OCI-M2 (cell line): ENCODE results near the gene SCLT1.
"Not testable (repeated sequence)": the region's sequence is repeated elsewhere in the genome, so short reads cannot be mapped to it uniquely, and the experiment has no call there.

ENCODE experiments used
- DNase-seq: peaks from one replicate; lab custom pipeline; 2025; ENCODE audit not compliant: unreplicated experiment; lab: John Stamatoyannopoulos, UW

Gene SCLT1

GRCh38 chr4:129077326-129077725 lies 16.0 kb downstream of the SCLT1 start:
- DNase-seq = no peak

DNA sequence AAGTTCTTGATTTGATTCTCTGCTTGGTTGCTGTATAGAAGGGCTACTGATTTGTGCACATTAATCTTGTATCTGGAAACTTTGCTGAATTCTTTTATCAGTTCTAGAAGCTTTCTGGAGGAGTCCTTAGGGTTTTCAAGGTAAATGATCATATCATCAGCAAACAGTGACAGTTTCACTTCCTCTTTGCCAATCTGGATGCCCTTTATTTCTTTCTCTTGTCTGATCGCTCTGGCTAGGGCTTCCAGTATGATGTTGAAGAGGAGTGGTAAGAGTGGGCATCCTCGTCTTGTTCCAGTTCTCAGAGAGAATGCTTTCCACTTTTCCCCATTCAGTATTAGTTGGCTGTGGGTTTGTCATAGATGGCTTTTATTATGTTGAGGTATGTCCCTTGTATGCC lies 23.8 kb downstream of the SCLT1 start:
- not testable (repeated sequence) for DNase-seq

DNA sequence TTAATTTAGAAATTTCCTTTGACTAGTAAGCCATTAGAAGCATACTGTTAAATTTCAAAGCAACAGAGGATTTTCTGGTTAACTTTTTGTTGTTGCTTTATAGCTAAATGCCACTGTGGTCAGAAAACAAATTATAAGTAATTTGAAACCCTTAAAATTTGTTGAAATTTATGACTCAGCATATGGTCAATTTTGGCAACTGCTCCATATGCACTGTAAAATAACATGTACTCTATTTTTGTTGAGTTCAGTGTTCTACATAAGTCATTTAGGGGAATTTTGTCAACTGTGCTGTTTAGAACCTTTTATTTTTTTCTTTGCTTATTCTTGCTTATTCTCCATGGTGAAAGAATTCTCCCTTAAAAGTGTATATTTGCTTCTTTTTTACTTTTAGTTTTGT lies 28.6 kb downstream of the SCLT1 start:
- no peak for DNase-seq

DNA sequence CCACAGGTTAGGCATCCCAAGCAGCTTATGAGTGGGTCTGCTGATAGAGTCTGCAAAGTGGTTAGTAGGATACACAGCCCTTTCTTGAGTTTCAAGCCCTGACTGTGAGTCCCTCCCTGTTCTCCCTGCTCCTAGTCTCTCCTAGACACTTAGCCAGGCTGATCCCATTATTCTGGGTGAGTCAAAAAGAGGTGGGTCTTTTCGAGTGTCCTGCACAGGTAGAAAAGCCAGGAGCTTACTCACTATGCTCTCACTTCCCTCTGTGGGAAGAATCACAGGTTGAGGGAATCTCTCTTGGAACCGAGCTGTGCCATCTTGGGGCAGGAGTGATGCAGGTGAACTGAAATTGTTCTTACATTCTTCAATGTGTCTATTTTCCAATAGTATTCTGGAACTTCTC lies 29.7 kb downstream of the SCLT1 start:
- DNase-seq = no peak

- no peak for DNase-seq
These were observed 30.8 kb downstream of the SCLT1 start for GRCh38 chr4:129062580-129062979.

DNA sequence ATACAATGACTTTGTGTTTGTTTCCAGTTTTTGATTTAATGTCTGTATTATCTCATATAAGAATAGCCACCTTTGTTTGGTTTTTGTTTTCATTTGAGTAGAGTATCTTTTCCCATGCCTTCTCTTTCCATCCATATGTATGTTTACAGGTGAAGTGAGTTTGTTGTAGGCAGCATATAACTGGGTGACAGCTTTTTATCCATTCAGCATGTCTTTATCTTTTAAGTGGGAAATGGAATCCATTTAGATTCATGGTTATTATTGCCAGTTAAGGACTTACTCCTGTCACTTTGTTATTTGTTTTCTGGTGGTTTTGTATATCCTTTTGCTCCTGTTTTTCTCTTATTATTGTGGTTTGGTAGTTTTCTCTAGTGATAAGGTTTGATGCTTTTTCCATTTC lies 34.3 kb downstream of the SCLT1 start:
- no peak for DNase-seq

- no peak for DNase-seq
These were observed 47.0 kb downstream of the SCLT1 start for GRCh38 chr4:129046055-129046959.

DNA sequence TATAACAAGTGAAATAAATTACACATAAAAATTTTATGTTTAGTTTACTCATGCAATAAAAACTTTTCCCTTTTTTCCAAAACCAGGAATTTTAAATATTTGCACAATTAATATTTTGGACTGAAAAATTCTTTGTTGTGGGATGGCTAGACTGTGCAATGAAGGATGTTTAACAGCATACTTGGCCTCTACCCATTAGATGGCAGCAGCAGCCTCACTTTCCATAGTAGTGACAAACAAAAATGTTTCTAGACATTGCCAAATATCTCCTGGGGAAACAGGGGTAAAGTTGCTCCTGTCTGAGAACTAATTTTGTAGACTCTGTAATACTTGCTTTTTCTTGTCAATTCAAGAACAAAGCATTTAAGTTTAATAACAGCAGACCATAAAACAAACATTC lies 49.8 kb downstream of the SCLT1 start:
- DNase-seq = no peak

GRCh38 chr4:129040471-129040870 lies 52.9 kb downstream of the SCLT1 start:
- DNase-seq = no peak

DNA sequence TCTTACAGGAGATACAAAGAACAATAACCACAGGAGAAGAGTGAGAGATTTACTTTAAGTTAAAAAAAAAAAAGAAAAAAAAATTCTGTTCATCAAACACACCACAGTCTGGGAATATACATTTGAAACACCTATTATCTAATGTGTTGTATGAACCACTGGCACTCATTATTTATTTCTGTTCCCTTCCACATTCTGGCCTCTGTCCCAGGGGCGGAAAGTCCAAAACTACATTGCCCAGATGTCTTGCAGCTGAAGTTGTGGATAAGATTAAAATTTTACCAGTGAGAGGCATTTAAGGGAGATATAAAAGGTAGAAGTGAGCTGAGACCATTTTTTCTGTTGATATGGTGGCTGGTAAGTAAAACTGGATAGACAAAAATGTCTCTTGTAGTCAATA lies 56.2 kb downstream of the SCLT1 start:
- DNase-seq = no peak

GRCh38 chr4:129014566-129015509 lies 78.5 kb downstream of the SCLT1 start:
- no peak for DNase-seq

DNA sequence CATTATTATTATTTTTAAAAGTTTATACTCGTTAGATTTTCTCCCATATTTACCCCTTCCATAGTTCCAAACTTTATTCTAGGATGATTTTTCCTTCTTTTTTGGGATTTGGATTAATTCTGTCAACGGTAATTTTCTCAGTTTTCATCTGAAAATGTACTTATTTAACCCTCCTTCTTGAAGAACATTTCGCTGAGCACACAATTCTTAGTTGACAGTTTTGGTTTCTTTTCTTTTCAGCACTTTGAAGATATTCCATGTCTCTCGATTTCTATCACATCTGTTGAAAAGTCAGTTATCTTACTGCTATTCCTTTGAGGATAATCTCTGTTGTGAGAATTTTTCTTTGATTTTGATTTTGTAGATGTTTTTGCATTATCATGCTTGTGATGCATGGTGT lies 85.2 kb downstream of the SCLT1 start:
- no peak for DNase-seq

DNA sequence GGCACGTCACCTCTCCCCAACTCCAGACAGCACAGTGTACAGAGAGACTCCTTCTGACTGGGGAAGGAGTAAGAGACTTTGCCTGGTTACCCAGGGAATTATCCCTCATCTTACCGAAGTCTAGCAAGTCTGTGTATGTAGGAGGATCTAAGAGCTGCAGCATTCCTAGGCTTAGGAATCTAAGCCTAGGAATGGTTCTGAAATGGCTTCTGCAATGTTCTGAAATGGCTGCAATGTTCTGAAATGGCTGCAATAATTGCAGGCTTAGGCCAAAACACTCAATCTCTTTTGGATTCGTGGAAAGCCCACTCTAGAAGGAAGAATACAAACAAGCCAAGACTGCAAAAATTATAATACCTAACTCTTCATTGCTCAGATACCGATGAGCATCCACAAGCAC lies 106.4 kb downstream of the SCLT1 start:
- DNase-seq = no peak

DNA sequence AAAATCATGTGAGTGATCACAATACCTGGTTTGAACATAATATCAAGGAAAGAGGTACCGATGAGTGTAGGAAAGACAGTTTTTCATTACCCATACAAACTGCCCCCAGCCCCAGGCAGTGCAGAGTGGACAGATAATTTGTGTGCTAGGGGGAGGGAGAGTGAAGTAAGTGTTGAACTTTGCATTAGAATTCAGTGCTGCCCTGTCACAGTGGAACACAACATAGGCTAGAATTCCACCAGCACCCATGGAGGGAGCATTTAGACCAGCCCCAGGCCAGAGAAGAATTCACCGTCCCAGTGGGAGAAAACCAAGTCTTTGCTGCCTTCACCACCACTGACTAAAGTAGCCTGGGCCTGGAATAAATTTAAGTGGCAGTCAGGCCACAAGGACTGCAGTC lies 107.3 kb downstream of the SCLT1 start:
- no peak for DNase-seq

DNA sequence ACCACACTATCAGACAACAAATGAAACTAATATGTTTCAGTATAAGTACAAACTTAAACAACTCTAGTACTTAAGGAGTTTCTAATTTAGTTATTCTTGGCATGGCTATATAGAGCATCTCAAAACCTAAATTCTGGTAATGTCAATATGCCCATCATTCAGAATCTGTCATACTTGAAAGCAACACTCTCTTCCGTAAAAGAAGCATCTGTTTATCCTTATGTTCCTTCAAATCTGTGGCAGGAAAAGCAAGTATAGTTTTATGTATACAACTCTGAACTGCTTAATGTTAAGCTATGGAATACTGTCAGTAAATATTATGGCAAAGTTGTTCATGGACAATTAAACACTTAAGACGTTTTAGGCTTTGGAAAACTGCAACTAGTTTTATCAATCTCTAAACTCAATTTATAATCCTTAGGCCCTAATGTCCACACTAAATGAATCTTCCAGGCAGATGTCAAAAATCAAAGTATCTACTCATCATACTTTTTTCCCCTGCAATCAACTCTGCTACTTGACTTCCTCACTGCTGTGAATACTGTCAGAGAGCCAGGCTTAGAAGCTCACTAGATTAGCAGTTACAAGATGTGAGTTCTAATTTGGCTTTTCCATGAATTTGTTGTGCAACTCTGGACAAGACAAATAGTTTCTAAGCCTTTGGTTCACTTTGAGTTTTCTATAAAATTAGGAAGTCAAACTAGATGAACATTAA lies 109.4 kb downstream of the SCLT1 start:
- DNase-seq = no peak

- no peak for DNase-seq
These were observed 112.0 kb downstream of the SCLT1 start for GRCh38 chr4:128981377-128981776.

DNA sequence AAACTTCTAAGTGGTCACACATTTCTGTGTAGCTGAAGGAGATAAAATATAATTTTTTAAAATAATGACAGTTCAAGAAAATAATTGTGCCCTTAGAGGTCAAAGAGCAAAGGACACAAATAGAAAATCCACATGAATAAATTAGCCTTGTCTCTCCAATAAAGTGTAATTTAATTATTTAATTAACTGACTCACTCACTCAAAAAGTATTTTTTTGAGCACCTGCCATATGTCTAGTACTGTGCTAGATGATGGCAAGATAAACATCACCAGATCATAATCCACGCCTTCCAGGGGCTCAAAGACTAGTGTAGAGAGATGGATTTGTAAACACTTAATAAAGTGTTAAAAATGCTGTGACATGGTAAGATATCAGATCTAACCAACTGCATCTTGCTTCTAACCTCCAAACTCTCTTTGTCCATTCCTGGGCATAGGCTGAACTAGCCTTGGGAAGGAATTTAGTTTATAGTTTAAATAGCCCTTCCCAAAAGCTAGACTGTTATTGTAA lies 112.5 kb downstream of the SCLT1 start:
- no peak for DNase-seq

- no peak for DNase-seq
These were observed 113.4 kb downstream of the SCLT1 start for GRCh38 chr4:128979934-128980333.

DNA sequence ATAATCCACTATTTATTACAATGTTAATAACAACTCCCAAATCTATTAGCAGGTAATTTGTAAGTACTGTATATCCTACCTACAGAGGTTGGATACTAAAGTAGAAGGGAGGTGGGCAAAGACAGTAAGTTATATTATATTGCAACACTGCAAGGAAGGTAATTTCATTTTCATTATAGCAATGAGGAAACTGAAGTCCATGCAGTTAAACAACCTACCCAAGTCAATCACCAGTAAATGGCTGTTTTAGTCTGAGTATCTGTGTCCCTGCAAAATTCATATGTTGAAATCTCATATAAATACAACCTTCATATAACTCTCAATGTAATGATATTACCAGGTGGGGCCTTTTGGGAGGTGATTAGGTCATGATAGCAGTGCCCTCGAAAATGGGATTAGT lies 114.4 kb downstream of the SCLT1 start:
- no peak for DNase-seq

- DNase-seq = no peak
These were observed 119.2 kb downstream of the SCLT1 start for GRCh38 chr4:128974136-128974581.

DNA sequence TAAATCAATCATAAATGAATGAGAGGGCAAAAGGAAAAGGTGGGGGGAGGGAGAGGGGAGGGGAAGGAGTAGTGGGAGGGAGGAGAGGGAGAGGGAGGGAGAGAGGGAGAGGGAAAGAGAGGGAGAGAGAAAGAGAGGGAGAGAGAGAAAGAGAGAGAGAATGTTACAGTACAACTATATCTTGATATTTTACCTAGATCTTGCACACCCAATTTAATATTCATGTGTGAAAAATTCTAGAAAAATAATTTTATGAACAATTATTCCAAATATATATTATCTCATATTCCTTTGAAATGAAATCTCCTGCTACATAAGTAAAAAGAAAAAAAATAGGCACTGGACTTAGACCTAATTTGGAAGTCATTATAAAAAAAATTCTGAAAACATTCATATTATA lies 120.0 kb downstream of the SCLT1 start:
- DNase-seq = no peak
